Tibial nerve (tissue), 4 donors: ENCODE measurements around the gene VSX2. TPM values are rescaled to one million over a fixed set of nuclear protein-coding genes. Genes with fewer than 3 reads are reported as not detected.

Experiments
- DNase-seq, 2 donors: peaks; one replicate each; pipeline ENCODE4 v3.0.0-alpha.2; 2019; ENCODE audit warnings: low spot score in 2 of 2
- H3K27ac ChIP-seq, 4 donors: fragments of 200-600 bp; sonication (generic) in 3 of 4; one replicate each; pipeline ENCODE4 v1.5.1; 2017 to 2019; ENCODE audit warnings: mild to moderate bottlenecking in 1 of 4
- H3K27me3 ChIP-seq, 2 donors: fragments of 200-600 bp; sonication (generic) in 1 of 2; one replicate each; pipeline versions ENCODE4 v1.5.1 to v1.6.0; 2017 to 2019
- H3K36me3 ChIP-seq, 3 donors: fragments of 200-600 bp; sonication (generic); one replicate each; pipeline ENCODE4 v1.5.1; 2018 to 2019
- H3K4me1 ChIP-seq, 4 donors: fragments of 200-600 bp; sonication (generic) in 3 of 4; one replicate each; pipeline ENCODE4 v1.5.1; 2017 to 2019
- H3K4me3 ChIP-seq, 4 donors: fragments of 200-600 bp; sonication (generic) in 3 of 4; one replicate each; pipeline ENCODE4 v1.5.1; 2017 to 2019; ENCODE audit warnings: mild to moderate bottlenecking in 1 of 4, moderate library complexity in 1 of 4
- H3K9me3 ChIP-seq, 4 donors: fragments of 200-600 bp; sonication (generic) in 3 of 4; one replicate each; pipeline ENCODE4 v1.5.1; 2017 to 2019
- EP300 ChIP-seq, 2 donors: sonication (generic); formaldehyde crosslinking; IDR thresholded peaks; one replicate each; pipeline ENCODE4 v1.6.1; 2017; ENCODE audit warnings: antibody characterized with exemption in 2 of 2, mild to moderate bottlenecking in 1 of 2
- POLR2A ChIP-seq, 2 donors: fragments of 450-650 bp; IDR thresholded peaks; one replicate each; pipeline ENCODE4 v1.6.1; 2017; ENCODE audit warnings: antibody characterized with exemption in 2 of 2, mild to moderate bottlenecking in 2 of 2, moderate library complexity in 2 of 2
- WGBS, 2 donors: methylation state at CpG; one replicate each; pipeline ENCODE4 v1.1.5; 2018; 5-methylcytosine and 5-hydroxymethylcytosine counted together
- total RNA-seq, 4 donors: library from RNA; depleted of rRNA; stranded (reverse); fragments of >200 nt; gene quantifications; one replicate each; pipeline ENCODE4 v1.1.0, GENCODE V29; 2016
- TF ChIP-seq, protein P1 (sequence below), 5 experiments: fragments of 200-600 bp in 3 of 5; fragments of 450-650 bp in 2 of 5; sonication (generic) in 3 of 5; IDR thresholded peaks; one replicate each; pipeline ENCODE4 v1.5.1; 2016 to 2019; ENCODE audit warnings: antibody characterized with exemption in 5 of 5, mild to moderate bottlenecking in 3 of 5, moderate library complexity in 2 of 5

The VSX2 gene
- total RNA-seq, 4 donors from 2014 or later = not detected

DNA sequence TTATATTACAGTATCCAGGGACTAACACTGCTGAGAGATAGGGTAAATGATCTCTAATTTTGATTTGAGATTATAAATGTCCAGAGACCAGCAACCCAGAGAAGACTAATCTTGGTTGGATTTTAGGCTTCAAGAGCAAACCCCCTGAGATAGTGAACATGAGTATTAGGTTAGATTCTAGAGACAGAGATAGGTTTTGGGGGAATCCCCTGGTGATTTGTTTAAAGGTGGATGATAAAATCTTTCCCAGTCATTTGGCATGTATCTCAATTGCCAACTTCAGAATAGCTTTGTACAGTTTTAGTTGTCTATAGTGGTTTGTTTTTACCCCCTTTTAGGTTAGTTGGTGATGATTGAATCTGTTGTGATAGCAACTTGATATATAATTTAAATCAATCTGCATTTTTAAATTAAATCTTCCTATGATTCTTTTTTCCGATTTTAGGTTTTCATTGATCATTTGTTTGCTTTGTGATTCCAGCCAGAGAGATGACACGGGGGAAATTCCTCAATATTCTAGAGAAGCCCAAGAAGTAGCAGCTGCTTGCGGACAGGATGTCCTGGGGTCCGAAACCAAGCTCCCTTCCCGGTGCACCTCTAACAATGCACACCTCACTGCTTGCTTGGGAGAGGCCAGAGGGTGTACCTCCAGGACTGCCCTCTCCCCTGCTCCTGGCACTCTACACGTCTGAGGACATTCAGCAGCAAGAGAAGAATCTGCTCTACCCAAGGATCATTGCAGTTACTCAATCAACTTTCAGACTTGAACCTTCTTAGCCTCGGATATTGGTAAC lies 40.6 kb upstream of the VSX2 start:
- no peak for DNase-seq
- no peaks in the 10 kb centered on the region for H3K4me1 ChIP-seq
- WGBS, 2 donors = 89 to 92% methylated on average over 7 of the region's 7 CpGs

DNA sequence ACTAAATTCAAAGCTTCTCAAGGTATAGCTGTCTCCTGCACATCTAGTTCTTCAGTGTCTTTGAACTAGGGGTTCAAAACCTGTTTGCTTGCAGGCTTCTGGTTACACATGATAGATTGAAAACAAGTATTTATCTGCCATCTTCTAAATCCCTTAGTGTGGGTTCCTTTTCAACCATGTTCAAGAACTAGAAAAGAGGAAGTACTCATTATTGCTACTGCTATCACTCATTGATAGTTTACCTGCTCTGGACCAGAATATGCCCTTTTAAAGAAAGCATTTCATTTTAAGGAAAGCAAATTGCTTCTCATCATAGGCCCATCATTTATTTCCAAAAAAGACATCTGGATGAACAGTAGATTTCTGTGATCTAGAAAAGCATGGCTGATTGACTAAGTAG lies 37.1 kb upstream of the VSX2 start:
- no peak for DNase-seq
- H3K36me3 ChIP-seq = peaks cover 0 to 51% (median 11%) of the 10 kb centered on the region in 3 donors
- no peak overlapping the region for H3K4me3 ChIP-seq
- H3K27me3 ChIP-seq = no peaks in the 10 kb centered on the region
- TF ChIP-seq POLR2A (IDR thresholded peaks at IDR 0.05) (no peak), EP300 (IDR thresholded peaks at IDR 0.05) (no peak)
- TF ChIP-seq, protein P1, sequence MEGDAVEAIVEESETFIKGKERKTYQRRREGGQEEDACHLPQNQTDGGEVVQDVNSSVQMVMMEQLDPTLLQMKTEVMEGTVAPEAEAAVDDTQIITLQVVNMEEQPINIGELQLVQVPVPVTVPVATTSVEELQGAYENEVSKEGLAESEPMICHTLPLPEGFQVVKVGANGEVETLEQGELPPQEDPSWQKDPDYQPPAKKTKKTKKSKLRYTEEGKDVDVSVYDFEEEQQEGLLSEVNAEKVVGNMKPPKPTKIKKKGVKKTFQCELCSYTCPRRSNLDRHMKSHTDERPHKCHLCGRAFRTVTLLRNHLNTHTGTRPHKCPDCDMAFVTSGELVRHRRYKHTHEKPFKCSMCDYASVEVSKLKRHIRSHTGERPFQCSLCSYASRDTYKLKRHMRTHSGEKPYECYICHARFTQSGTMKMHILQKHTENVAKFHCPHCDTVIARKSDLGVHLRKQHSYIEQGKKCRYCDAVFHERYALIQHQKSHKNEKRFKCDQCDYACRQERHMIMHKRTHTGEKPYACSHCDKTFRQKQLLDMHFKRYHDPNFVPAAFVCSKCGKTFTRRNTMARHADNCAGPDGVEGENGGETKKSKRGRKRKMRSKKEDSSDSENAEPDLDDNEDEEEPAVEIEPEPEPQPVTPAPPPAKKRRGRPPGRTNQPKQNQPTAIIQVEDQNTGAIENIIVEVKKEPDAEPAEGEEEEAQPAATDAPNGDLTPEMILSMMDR (IDR thresholded peaks at IDR 0.05) = no peak
- no peaks in the 10 kb centered on the region for H3K4me1 ChIP-seq
- no peaks in the 10 kb centered on the region for H3K9me3 ChIP-seq
- H3K27ac ChIP-seq = no peak overlapping the region

More for the DNA sequence above, 40.6 kb upstream of the VSX2 start:
- peaks cover 0 to 42% (median 11%) of the 10 kb centered on the region in 3 donors for H3K36me3 ChIP-seq
- no peak overlapping the region for H3K27ac ChIP-seq
- no peaks in the 10 kb centered on the region for H3K27me3 ChIP-seq
- TF ChIP-seq POLR2A (IDR thresholded peaks at IDR 0.05) = no peak
- TF ChIP-seq EP300 (IDR thresholded peaks at IDR 0.05) = no peak
- no peaks in the 10 kb centered on the region for H3K9me3 ChIP-seq
- no peak overlapping the region for H3K4me3 ChIP-seq

DNA sequence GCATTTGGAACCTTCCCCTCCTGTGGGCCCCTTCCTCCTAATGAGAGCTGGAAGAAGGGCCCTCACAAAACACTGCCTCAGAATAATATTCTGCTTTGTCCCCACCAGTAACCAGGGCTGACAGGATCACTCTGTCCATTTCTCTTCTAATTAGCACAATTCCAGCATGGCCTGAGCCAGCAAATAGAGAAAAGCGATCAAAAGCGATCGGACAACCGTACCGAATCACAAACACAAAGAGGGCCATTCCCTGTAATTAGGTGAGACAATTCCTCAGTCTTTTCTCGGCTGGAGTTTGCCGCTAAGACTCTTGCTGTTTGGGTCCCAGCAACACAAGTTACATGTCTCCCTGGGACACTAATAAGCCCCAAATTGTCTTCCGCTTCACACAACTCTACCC lies 35.6 kb upstream of the VSX2 start:
- 72 to 82% methylated on average over 8 of the region's 8 CpGs for WGBS, 2 donors
- DNase-seq = no peak
- Histone ChIP-seq H3K4me1 (no peaks in the 10 kb centered on the region), H3K4me3 (no peak overlapping the region), H3K9me3 (no peaks in the 10 kb centered on the region), H3K27me3 (no peaks in the 10 kb centered on the region), H3K27ac (no peak overlapping the region), H3K36me3 (peaks cover 0 to 51% (median 11%) of the 10 kb centered on the region in 3 donors)
- TF ChIP-seq EP300 (IDR thresholded peaks at IDR 0.05) (no peak), POLR2A (IDR thresholded peaks at IDR 0.05) (no peak)
- TF ChIP-seq, protein P1 (IDR thresholded peaks at IDR 0.05) = no peak

DNA sequence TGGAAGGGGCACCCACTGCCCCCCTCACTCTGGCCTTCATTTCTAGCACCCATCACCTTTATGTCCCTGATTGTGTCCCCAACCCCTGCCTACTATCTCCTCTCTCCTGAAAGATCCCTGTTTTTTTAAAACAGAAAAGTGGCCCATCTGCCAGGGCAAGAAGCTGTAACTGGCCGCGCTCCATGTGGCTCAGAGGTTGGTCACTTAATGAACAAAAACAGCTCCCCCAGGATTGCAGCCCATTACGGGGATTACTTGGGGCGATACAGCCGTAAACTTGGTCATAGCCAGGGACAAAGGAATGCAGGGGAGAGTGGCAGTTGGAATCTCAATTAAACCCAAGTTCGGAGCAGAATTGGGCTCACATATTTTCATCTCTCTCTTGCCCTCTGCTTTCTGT lies 34.8 kb upstream of the VSX2 start:
- H3K36me3 ChIP-seq = peaks cover 0 to 43% (median 11%) of the 10 kb centered on the region in 3 donors
- no peak for DNase-seq
- no peaks in the 10 kb centered on the region for H3K4me1 ChIP-seq
- H3K27me3 ChIP-seq = no peaks in the 10 kb centered on the region
- no peak overlapping the region for H3K4me3 ChIP-seq
- TF ChIP-seq, protein P1 (IDR thresholded peaks at IDR 0.05) = no peak
- TF ChIP-seq POLR2A (IDR thresholded peaks at IDR 0.05) (no peak), EP300 (IDR thresholded peaks at IDR 0.05) (no peak)
- no peak overlapping the region for H3K27ac ChIP-seq
- WGBS, 2 donors = 74 to 77% methylated on average over 6 of the region's 6 CpGs
- H3K9me3 ChIP-seq = no peaks in the 10 kb centered on the region

DNA sequence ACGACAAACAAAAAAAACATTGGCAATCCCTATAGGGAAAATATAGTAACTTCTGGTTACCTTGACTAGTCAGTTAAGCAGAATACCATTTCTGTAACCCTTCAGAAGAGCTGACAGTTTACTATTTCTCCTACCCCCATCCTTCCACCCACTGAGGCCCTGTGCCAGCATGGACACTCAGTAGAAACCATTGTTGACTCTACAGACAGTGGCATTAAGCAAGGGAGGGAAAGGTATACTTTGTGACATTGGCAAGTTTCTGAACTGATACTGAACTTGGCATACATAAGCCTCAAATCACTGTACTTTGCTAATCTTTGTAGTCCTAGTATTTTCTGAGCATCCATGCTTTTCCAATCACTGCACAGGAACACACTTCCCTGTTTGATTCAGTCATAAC lies 33.4 kb upstream of the VSX2 start:
- no peak for DNase-seq
- no peak overlapping the region for H3K4me3 ChIP-seq
- H3K27me3 ChIP-seq = no peaks in the 10 kb centered on the region
- peaks cover 0 to 32% (median 7%) of the 10 kb centered on the region in 3 donors for H3K36me3 ChIP-seq
- H3K27ac ChIP-seq = no peak overlapping the region
- H3K4me1 ChIP-seq = no peaks in the 10 kb centered on the region
- TF ChIP-seq EP300 (IDR thresholded peaks at IDR 0.05) (no peak), POLR2A (IDR thresholded peaks at IDR 0.05) (no peak)
- TF ChIP-seq, protein P1 (IDR thresholded peaks at IDR 0.05) = no peak
- H3K9me3 ChIP-seq = no peaks in the 10 kb centered on the region
- 75 to 81% methylated on average over 1 of the region's 1 CpG for WGBS, 2 donors
